ENCODE data around the gene CDK14.
"Not testable (repeated sequence)": the region's sequence is repeated elsewhere in the genome, so short reads cannot be mapped to it uniquely, and the experiment has no call there.

Gene CDK14

DNA sequence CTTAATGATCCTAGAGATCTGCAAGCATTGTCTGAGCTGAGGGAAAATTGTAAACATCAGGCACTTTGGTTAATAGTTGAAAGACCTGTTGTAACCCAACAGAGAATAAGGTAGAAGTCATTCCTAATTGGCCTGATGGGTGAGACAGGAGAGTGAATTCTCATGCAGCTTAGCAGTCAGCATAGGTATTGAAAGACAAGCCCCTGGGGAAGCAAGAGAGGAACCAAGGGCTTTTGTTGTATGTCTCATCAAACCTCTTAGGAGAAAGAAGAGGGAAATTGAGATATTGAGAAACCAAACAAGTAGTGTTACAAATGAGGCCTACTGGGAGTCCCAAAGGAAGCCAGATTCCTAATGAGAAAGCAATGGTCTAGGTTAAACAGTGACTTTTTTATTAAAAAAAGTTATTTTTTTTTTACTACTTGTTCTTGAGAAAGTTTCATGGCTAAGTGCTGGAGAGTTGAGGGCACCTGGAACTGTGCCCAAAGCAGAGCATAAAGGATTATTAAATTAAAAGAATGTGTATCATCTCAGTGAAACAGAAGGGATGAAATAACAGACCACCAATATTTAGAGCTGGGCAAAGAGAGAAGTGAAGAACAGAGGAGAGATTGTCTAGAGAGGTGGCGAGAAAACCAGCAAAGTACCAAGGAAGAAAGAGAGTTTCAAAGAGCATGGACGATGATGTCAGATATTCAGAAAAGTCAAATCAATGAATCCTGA is 168.9 kb downstream of the CDK14 start:
- DNase-seq = no peak

DNA sequence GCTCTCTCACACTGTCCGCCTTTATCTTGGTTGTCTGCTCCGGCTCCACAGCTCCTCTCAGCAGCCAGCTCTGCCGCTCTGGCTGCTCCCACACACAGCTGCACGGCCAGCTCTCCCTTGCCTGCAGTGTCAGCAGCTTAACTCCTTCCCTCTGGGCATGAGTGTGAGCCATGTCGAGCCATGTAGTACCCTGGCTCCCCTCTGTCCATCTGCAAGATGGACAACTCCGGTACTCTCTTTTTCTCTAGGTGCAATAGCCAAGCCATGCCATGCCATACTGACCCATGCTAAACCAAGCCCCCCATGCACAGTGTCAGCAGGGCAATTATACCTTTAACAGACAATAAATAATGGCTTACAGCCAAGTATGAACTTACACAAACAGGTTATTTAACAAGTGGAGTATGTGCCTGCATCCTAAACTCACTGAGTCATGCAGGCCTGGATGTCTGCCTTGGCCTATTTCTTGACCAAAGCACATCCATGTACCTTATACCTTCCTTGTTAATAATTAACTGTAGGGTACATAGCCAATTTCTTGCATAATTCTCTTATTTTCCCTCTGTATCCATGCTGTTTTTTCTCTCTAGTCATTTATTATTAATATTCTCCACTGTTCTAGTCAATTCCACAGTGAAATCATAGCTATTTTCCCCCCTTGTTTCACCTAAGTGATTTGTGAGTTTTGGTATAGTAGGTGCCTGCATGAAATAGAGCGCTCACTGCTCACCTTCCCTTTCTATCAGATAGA is 170.9 kb downstream of the CDK14 start:
- no peak for DNase-seq

DNA sequence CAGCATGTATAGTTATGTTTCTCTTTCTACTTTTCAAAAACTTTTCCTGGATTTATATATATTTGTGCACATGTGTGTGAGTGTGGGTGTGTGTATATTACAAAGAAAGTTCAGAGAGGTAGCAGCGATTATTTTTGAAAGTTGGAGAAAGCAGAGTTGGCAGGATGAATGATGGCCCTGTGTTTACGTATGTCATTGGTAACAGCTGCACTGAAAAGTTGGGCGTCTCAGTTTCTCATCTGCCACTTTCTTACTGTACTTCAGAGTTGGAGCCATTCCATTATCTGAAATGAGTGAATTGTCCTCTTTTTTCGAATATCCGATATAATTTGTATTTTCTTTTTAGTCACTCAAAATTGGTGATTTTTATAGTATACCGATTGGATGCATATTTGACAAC is 172.2 kb downstream of the CDK14 start:
- DNase-seq = no peak

DNA sequence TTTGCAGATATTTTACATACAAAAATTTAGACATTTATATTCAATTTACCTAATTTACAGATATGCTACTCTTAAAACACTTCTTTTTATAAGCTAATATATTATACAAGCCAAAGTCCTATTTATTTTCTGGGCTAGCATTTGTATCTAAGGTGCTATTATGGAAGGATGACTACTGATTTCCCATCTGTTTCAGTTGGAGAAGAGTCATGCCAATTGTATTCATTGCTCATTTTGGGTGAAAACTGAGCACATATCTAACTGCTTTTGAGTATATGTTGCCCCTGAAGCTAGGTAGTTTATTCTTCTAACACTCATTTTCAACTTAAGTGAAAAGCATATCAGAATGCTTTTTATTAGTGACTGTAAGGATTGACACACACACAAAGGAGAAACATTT is 172.9 kb downstream of the CDK14 start:
- DNase-seq = no peak

DNA sequence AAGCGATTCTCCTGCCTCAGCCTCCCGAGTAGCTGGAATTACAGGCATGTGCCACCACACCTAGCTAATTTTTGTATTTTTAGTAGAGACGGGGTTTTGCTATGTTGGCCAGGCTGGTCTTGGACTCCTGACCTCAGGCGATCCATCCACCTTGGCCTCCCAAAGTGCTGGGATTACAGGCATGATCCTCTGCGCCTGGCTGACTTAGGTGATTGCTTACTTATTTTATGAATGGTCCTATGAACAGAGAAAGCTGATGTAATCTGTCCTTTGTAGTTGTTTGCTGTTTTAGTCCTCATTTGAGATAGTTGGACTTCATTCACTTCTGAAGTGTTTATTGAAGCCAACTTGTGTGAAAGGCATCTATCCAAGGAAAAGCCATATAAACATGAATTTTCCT is 173.4 kb downstream of the CDK14 start:
- not testable (repeated sequence) for DNase-seq

DNA sequence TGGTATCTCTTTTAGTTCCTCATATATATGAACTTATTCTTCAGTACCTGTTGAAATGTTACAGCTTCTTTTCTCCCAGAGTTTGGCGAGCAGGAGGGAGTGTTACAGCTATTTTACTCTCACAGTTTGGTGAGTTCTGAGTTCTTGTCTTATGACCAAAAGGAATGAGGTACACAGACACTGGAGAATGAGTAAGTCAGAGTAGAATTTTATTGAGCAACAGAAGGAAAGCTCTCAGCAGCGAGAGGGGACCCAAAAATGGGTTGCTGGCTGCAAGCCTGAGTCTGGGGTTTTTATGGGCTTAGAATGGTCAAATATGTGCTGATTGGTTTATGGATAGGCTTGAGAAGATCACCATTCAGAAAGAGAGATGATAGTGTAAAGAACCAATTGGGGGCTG is 175.2 kb downstream of the CDK14 start:
- DNase-seq = no peak

DNA sequence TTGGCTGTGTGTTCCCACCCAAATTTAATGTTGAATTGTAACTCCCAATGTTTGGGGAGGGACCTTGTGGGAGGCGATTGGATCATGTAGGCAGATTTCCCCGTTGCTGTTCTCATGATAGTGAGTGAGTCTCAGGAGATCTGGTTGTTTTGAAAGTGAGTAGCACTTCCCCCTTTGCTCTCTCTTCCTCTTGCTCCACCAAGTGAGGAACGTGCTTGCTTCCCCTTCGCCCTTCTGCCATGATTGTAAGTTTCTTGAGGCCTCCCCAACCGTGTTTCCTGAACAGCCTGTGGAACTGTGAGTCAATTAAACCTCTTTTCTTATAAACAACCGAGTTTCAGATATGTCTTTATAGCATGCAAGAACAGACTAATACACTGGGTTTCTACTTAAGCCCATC is 176.3 kb downstream of the CDK14 start:
- no peak for DNase-seq

DNA sequence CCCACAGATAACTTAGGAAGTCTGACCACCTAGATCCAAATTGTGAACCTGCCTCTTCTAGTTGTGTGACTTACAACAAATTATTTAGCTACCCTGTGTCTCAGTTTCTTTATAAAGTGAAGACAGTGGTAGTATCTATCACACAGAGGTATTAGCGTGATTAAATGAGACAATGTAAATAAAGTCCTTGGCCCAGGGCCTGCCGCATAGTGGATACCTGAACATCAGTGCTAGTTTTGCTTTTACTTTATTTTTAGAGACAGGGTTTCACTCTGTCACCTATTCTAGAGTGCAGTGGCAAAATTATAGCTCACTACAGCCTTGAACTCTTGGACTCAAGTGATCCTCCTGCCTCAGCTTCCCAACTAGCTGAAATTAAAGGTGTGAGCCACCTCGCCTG is 177.1 kb downstream of the CDK14 start:
- DNase-seq = no peak

DNA sequence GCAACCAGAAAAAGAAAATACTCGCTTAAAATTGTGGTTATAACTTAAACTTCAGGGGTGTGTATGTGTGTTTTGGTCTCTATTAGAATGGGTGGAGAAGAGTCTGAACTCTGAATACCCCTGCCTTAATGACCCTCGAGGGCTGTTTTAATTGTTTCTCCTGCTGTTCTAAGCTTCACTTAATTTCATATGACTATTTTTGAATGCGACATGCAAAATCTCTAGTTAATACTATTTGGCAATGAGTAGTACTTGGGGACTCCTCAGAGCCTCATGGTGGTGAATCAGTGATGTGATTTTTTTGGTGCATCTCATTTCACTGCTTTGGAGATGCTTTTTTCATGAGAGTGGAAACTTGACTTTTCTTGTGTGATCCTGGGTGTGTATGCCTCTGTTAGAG is 178.6 kb downstream of the CDK14 start:
- DNase-seq = no peak

DNA sequence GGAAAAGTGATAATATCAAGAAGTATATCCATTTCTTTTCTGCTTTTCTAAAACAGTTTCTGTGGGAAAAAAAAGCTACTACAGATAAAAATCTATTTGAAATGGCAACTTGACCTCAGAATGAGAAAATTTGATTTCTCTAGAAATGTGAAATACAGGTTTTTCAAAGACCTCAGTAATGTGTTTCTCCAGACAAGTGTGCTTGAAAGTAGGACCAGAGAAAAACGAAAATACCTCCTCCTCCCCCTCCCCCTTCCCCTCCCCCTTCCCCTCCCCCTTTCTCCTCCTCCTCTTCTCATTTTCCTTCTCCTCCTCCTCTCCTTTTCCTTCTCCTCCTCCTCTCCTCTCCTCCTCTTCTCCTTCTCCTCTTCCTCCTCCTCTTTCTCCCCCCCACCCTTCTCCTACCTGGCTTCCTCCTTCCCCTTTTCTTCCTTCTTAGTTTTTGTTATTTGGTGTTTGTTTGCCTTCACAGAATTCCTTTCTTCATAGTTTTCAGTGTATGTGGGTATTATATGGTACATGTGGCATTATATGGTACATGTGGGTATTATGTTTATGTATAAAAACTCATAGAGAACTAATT is 179.4 kb downstream of the CDK14 start:
- no peak for DNase-seq

DNA sequence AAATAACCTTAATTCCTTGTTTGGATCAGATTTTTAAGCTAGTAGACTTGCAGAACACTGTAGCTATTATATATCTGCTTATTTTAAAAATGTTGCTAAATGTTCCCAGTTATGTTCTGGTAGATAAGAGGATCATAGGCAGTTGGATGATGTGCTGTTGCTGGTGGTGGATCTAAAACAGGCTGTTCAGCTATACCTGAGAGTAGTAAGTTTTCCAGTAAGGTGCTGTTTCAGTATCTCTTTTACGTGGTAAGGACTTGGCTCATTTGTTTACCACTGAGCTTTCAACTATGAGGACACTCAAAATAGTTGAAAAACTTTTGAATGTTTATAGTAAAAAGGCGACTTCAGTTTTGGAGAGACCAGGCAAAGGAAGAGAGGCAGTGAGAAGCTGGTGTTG is 180.9 kb downstream of the CDK14 start:
- DNase-seq = no peak

DNA sequence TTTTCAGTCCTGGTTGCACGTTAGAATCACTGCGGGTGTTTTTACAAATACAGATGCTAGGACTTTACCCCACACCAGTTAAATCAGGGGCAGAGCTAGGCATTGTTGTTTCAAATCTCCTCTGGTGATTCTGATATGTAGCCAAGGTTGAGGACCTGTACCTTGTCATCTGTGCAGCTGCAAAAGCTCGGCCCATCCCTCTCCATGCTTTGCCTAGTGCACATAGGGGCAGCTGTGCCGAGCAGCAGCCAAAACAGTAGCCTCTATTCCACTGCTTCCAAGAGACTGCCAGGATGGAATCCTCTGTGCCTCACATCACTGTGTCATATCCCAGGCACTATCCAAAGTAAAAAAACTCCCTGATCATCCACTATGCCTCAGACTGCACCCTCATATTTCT is 181.3 kb downstream of the CDK14 start:
- DNase-seq = no peak

DNA sequence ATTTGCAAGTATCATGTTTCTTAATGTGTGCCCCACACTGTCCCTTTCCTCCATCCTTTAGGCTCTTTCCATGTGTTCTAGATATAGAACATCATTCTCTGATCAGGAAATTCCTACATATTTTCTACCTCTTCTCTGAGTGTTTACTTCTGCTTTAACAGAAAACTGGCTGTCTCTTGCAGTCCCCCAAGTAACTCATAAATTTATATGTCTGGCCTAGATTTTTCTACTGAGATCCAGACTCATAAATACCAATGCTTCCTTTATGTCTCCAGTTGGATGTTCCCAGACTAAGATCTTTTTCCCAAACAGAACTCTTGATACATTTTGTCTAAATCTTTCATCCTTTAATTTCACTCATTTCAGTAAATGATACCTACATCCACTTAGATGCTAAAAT is 181.8 kb downstream of the CDK14 start:
- DNase-seq = no peak

DNA sequence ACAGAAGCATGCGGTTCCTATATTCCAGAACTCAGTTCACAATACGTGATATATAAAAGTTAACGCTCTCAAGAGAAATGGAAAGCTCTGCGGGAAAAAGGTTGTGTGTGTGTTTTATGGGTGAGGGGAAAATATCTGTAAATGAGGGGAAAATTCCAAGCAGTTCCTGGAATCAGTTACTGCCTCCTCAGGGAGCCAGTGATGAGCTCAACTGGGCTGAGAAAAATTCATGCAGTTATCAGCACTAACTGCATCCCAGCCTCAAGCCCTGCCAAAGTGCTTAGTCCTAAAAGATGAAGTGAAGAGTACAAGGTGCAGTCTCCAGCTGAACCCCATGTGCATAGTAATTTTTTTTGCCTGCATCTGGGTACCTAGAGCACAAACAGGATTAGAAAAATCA is 191.9 kb downstream of the CDK14 start:
- DNase-seq = no peak

DNA sequence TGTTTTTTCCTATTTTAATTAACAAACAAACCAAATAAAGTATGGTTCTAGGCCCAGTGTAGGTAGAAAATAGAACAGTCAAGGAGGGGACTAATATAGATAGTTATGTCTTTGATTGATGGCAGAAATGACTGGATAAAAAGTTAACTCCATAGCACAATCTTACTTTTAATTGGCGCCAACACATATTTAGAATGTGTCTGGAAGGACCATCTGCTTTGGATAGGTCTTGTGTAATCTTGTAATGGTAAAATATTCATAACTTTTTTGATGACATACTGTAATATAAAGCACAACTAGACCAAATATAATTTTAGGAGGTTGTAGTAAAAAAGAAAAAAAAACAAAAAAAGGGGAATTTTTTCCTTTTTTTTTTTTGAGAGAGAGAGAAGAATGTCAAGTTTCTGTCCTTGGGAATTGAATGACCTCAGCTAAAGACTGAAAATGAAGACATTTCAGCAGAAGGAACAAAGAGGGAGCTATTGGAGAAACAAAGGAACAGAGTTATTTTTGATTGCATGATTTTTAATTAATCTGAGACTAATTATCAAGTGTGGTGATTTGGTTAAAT is 193.7 kb downstream of the CDK14 start:
- no peak for DNase-seq

DNA sequence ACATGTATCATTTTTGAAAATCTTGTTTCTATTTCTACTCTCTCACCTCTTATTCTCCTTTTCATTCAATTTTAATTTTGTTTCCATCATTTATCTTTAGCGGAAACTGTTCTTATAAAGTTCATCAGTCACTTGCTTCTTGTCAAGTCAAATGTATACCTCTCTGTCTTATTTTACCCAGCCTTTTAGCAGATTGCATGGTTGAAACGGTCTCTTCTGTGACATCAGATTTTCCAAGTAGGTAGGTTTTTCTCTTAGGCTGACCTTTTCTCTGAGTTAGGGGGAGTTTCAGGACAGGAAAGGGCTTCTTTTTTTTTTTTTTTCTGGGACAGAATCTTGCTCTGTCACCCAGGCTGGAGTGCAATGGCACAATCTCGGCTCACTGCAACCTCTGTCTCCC is 195.5 kb downstream of the CDK14 start:
- no peak for DNase-seq

DNA sequence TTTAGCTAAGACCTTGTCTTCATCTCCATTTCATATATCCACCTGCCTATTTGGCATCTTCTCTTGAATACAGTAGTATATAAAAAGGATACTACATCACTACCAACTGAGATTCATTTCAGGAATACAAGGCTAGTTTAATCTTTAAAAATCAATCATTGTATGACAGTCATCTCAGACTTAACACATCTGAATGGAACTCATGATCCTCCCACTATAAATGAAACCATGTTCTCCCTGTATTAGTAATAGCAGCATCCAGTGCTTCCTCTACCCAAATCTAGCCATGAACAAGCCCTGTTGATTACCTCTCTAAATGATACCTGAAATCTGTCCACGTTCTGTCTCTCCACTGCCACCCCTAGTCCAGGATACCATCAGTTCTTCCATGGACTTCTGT is 196.2 kb downstream of the CDK14 start:
- DNase-seq = no peak

DNA sequence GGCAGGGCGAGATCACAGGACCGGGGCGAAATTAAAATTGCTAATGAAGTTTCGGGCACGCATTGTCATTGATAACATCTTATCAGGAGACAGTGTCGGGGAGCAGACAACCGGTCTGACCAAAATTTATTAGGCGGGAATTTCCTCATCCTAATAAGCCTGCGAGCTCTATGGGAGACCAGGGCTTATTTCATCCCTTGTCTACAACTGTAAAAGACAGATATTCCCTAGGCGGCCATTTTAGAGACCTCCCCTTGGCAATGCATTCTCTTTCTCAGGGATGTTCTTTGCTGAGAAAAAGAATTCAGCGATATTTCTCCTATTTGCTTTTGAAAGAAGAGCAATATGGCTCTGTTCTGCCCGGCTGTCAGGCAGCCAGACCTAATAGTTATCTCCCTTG is 198.1 kb downstream of the CDK14 start:
- DNase-seq = not testable (repeated sequence)

DNA sequence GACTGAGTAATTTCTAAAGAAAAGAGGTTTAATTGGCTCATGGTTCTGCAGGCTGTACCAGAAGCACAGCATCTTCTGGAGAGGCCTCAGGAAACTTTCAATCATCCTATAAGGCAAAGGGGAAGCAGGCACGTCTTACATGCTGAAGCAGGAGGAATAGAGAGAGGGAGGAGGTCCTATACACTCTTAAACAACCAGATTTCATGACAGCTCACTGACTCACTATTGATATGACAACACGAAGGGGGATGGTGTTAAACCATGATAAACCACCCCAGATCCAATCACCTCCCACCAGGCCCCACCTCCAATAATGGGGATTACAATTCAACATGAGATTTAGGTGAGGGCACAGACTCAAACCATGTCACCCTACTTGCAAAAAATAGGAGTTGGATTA is 201.5 kb downstream of the CDK14 start:
- no peak for DNase-seq

DNA sequence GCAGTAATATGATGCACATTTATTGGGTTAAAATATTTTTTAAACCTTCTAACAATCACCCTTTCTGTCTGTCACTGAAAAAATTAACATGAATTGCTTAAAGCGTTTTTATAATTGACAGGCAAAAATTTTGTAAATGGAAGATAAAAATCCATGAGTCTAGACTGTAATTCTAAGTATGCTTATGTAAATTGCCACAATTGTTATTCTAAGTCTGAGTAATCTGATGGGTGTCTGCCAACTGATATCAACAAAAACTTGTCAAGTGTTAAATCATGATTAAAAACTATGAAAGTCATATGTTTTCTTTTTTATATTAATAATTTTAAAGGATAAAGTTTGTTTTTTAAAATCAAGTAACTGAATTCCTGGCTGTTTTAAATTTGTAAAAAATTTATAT is 208.2 kb downstream of the CDK14 start:
- no peak for DNase-seq

DNA sequence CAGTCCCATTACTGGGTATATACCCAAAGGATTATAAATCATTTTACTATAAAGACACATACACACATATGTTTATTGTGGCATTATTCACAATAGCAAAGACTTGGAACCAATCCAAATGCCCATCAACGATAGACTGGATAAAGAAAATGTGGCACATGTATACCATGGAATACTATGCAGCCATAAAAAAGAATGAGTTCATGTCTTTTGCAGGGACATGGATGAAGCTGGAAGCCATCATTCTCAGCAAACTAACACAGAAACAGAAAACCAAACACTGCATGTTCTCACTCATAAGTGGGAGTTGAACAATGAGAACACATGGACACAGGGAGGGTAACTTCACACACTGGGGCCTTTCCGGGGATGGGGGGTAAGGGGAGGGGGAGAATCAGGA is 219.4 kb downstream of the CDK14 start:
- DNase-seq = not testable (repeated sequence)

DNA sequence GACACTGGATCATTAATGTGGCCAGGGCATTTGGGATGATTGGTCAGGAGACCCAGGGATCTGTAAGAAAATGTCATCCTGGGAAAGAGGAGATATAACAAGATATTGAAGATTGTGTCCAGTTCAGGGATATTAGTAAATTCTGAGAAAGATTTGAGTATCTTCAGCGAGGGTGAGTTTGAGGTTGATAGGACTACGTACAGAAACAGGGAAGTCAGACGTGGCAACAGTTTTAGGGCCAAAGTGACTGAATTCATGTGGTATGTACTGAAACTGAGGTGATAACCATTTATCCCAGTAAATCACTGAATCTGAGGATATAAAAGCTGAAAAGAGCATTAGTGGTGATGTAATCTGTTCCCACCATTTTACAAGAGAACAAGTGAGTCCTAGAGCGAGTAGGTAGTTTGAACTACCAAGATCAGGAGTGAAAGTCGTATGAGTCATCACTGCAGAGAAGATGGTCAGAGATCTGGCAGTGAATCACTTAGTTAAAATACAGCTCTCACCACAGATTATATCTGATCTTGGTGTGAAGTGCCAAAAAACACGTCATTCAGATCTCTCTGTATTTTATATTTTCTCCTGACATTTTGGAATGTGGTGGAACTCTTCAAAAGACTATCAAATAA is 220.5 kb downstream of the CDK14 start:
- DNase-seq = no peak

DNA sequence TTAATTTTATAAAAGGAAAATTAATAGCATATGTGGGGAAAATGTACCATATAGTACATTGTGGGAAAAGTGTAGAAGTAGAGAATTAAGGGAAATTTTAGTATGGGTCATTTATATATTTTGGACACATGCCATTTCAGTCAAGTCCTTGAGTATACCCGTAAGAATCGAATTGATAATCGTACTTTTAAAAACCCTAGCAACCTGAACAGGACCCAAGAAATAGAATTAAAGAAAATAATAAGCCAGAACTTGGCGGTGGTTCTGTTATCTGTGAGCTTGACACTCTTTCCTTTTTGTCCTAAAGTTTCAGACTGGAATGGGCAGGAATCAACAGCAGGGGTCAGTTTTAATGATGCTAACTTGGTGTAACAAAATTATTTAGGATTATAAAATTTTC is 221.0 kb downstream of the CDK14 start:
- DNase-seq = no peak

DNA sequence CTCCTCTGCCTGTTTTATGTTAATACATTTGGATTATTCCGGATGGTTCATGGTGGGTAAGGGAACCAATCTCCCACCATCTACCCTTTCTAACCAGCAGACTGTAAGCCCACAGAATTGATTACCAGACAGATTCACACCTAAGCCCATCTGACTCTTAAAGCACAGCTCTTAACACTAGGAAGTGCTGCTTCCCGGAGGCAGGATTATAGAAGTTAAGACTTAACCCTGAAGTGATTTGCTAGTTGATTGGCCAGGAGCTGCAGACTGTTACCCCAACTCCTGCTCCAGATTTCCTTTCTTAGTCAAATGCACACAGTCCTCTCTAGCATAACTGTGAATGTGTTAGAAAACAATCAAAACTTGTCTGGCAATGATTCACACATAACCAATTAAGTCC is 221.7 kb downstream of the CDK14 start:
- no peak for DNase-seq
